Left renal pelvis (tissue), 4 donors: ENCODE measurements around the gene FAM185A. TPM values are rescaled to one million over a fixed set of nuclear protein-coding genes. Genes with fewer than 3 reads are reported as not detected.
"Not testable (repeated sequence)": the region's sequence is repeated elsewhere in the genome, so short reads cannot be mapped to it uniquely, and the experiment has no call there.

Experiments
- DNase-seq, 4 donors: peaks; one replicate each; pipeline ENCODE4 v3.0.0-alpha.2; 2013; ENCODE audit warnings: low read depth in 4 of 4, low spot score in 3 of 4
- polyA plus RNA-seq, 4 donors: library from polyadenylated mRNA; unstranded; fragments of 120-200 nt; gene quantifications; one replicate each; pipeline ENCODE4 v1.2.1, GENCODE V29; 2013; ENCODE audit not compliant: insufficient read length in 4 of 4

FAM185A gene
- polyA plus RNA-seq, 4 donors: 7.8 to 12.9 (median 11.1) TPM

DNA sequence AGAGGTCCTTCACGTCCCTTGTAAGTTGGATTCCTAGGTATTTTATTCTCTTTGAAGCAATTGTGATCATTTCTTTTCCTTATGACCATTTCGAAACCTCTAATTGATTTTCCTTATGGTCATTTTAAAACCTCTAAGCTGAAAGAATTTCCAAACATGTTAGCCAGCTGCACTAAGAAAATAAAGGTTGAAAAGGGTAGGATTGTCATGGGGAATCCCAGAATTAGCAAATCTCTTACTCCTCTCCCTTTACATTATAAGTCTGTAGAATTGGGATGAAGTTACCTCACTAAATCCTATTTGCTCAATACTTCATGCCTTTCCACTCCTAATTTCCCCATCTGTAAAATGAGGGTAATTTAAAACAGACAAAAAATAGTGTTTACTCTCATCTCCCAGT, 79.5 kb downstream of the FAM185A start:
- no peak for DNase-seq

DNA sequence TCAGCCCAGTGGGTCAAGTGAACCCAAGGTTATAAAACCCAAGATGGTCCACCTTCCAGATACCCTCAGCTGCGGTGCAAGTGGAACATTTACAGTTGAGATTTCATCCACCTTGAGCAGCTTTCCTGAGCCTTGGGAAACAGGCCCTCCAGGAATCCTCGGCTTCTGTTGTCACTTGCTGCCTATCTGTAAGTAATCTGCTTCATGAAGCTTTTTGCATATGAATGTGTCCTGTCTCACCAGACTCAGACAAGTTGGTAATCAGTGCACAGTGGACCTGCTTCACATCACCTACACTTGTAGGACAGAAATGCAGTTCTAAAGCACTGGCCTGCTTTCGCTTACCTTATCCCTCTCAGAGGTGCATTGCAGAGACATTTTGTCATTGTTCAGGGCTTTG, 80.3 kb downstream of the FAM185A start:
- no peak for DNase-seq

DNA sequence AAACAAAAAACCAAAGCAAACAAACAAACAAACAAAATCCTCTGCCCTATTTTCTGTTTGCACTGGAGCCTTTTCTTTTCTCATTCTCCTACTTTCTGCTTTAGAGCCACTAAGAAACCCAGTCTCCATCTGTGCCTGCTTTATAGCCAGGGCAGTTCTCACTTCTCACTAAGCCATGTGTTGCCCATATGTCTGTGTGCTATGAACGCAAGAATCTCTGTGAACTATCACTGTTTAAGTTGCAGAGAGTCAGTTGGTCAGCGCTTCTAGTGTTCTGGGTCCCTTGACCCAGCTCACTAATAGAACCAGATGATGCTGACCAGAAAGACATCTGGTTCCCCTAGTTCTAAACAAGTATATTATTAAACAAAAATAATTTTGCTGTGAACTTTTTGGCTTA, 81.4 kb downstream of the FAM185A start:
- no peak for DNase-seq

DNA sequence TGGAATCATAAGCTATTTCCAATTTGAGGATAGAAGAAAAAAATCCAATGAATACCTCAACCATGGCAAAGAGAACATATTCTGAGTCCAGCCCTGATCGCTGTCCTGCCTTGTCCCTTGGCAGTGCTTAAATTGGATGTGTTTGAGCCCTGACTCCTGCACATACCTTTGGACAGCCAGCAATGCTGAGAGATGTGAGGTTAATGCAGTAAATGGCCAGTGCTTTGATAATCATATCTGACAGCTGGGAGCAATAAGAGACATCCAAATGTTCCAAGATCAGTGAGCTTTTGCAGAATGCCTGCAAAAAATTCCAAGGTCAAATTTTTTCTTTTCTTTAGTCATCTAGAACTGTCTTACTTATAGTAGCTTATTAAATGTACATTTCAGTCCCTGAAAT, 83.9 kb downstream of the FAM185A start:
- no peak for DNase-seq

DNA sequence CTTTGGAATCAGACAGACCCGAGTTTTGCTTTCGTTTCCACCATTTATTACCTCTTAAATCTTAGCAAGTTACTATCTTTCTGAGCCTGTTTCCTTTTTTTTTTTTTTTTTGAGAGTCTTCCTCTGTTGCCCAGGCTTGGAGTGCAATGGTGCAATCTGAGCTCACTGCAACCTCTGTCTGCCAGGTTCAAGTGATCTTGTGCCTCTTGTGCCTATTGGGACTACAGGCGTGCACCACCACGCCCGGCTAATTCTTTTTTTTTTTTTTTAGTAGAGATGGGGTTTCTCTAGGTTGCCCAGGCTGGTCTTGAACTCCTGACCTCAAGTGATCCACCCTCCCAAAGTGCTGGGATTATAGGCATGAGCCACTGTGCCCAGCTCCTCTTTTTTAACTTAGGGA, 84.5 kb downstream of the FAM185A start:
- DNase-seq: no peak

DNA sequence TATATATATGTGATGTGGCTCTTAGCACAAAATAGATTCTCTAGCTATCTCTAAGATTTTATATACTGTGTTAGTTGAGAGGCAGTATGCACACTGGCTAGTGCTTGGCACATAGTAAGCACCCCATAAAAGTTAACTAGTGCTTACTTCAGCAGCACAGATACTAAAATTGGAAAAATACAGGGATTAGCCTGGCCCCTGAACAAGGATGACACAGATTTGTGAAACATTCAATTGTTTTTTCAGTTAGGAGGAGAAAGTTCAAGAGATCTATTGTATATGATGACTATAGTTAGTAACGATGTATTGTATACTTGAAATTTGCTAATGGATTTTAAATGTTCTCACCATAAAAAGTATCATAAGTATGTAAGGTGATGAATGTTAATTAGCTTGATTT, 85.7 kb downstream of the FAM185A start:
- DNase-seq: no peak

DNA sequence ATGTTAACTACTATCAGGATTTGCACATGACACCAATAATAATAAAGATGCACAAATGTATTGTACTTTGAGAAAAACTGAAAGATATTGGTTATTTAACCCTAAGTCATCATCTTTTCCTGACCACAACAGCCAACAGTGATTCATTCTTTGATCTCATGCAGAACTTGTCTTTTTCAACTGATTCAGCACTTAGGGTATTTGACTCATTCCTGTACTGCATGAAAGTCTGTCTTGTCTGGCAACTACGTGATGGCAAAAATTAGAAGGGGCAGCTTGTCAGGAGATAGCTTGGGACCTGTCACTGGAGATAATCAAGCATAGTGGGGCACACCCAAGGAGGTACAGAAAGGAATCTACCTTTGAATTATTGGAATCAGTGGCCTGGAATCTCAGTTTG, 86.2 kb downstream of the FAM185A start:
- no peak for DNase-seq

DNA sequence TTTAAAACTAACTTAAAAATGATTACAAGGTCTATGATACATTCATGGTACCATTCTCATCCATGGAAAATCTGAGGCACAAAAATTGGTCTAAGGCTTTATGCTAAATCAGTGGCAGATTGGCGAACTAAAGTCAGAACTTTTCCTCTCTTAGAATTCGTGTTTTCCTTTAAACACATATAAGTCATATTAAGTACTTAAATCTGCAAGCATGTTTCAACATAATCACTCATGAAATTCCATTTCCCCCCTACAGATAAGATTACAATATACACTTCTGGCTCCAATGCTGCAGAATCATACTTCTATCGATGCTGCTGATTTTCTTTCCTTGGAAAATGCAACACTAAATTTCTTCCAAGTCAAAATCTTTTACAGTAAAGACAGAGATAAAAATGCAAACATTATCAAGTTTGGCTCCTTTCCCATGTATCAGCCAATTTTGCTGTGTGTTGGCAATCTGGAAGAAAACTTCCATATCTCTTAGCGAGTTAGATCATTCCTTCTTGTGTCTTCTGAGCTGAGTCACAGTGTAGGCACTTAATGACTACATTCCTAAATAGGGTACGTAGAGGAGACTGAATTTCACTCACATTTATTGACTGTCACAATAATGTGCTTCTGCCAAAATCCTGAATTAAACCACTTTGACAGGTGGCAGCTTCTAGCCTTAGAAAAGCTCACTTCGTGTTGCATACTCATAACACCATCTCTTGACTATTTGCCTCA, 87.6 kb downstream of the FAM185A start:
- DNase-seq: no peak

DNA sequence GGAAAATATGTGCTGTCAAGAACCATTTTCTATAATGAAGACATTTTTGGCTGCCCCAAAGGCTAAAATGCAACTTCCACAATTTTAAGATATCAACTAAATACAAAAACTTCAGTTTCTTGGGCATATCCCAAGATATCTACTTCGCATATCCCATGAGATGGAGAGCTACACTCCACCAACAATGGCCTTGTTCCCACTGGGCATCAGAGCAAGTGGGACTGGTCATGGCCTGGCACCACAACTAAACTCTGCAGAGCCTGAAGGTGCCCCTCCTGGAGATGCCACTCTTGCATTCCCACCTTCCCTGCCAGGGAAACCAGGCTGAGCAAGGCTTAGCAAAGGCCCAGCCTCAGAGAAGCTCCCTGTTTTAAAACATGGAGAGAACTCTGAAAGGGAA, 88.2 kb downstream of the FAM185A start:
- DNase-seq: no peak

DNA sequence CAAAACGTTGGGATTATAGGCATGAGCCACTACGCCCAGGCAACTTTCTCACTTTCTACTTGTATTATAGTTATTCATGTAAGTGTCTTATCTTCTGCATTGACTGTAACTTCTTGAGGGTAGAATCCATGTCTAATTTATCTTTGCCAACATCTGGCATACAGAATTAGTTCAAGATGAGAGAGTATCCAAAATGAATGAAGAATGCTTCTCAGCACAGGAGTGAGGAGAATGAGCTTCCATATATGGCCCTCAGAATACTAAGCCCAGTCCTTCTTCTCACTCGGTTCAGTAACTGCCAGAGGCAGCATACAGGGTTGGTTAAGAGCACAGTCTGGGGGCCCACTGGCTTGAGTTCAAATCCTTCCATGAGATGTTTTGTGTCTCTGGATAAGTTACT, 89.0 kb downstream of the FAM185A start:
- DNase-seq: no peak

DNA sequence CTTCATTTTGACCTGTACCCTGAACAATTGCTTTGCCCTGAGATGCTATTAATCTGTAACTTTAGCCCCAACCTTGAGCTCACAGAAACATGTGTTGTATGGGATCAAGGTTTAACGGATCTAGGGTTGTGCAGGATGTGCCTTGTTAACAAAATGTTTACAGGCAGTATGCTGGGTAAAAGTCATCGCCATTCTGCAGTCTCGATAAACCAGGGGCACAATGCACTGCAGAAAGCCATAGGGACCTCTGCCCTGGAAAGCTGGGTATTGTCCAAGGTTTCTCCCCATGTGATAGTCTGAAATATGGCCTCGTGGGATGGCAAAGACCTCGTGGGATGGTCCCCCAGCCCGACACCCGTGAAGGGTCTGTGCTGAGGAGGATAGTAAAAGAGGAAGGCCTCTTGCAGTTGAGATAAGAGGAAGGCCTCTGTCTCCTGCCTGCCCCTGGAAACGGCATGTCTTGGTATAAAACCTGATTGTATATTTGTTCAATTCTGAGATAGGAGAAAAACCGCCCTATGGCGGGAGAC, 89.8 kb downstream of the FAM185A start:
- not testable (repeated sequence) for DNase-seq

DNA sequence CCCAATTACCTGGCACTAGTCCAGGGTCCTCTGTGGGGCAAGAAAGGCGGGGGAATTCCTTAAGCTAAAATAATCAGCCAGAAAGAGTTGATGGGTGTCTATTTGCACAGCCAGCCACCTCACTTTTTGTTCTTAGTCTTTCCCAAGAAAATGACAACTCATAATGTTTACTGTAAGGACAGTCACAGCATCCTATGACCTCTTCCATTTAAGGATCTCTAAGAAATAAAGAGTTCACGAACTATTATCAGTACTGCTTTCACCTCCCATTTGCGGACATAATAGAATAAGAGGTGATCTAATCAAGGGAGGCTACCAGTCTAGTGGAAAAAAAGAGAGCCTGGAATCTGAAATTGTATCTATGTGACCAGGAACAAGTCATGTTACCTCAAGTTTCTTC, 91.6 kb downstream of the FAM185A start:
- no peak for DNase-seq

DNA sequence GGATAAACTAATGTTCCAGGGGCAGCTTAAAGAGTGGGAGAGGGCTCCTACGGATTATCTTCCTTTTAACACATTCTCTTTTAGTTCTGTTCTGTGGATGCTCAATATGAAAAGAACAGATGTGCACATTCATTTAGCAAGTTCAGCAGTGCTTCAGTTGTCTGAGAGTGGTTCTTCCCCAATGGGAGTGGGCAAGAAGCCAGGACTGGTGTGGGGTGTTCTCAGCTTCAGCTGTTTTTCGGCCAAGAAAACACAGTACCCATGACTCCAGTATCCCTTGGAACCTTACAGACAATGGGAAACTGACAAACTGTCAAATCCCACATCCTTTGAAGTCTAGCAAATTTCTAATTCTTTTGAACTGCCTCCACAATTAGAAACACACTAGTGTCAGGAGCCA, 92.5 kb downstream of the FAM185A start:
- no peak for DNase-seq

DNA sequence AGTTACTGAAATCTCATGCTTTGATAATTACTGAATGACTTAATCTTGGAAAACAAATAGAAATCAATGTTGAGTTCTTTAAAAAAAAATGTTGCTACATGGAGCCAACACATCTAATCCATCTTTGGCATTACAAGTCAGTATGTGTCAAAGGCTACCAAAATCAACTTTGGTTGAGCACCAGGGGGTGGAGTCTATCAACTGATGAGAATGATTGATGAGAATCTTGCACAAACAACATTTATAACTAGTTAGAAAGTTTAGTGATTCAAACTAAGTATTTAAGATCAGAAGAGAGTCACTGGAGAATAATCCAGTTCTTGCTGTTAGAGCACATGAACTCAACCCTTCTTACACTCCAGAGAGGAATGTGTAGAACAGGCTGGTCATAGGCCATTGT, 93.5 kb downstream of the FAM185A start:
- DNase-seq: no peak

DNA sequence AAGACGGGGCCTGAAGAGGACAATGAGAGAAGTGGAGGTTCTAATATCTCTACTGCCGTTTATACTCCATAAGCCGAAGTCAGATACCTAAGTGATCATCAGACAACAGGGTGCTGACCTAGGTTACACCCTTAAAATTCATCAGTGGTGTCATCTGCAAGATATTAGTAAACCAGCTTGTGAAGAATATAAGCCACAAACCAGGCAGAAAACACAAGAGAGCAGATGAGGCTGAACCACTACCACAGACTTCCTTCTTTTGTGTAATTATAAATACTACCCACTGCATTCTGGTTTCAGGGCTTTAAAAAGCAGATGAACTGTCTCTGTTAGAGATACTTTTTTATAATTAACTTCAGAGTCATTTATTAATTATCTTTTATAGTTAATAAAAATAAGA, 95.1 kb downstream of the FAM185A start:
- DNase-seq: no peak

DNA sequence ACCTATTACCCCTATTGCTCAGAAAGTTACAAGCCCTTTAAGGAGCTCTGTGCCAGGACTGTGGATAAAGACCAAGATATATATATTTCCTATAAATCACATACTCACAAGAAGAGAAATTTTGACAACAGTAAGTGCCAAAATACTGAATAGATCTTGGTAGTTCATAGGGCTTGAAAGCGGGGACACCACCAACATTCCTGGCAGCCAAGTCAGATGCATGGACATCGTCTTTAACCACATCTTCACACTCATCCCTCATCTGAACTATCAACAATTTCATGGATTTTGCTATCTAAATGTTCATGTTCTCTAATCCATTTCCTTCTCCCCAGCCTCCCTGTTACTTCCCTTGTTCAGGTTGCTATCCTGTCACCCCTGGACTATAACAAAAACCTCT, 96.5 kb downstream of the FAM185A start:
- no peak for DNase-seq

DNA sequence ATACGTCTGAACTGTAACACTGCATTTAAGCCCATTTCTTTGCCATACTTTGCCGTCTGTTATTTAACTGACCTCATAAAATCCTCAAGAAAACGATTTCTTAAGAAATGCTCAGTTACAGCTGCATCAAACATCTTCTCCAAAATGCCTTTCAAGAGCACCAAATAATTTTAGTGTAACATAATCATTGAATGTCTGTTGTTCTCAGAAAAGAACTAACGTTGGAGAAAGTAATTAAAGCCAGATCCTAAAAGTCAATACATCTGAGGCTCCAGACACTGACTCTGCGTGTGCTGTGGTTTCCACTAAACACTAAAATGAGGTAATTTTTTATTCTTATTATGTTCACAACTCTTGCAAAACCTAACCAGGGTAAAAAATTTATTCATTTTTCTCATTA, 100.3 kb downstream of the FAM185A start:
- DNase-seq: no peak

DNA sequence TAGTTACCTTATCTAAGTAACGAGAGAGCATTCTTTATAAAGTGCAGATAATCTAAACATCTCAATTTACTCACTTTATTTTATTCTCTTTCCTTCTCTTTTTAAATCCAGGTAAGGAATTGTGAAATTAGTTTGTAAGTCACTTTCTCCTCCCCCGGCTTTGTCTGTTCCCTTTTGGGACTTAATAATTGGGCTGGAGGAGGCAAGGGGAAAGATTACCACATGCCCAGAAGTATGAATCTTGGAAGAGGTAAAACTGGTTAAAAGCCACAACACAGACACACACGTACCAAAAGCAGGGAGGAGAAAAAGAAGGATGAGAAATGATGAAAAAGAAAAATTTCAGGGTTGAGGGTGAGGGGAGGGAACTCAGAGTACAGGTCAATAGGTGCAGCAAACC, 100.7 kb downstream of the FAM185A start:
- no peak for DNase-seq

DNA sequence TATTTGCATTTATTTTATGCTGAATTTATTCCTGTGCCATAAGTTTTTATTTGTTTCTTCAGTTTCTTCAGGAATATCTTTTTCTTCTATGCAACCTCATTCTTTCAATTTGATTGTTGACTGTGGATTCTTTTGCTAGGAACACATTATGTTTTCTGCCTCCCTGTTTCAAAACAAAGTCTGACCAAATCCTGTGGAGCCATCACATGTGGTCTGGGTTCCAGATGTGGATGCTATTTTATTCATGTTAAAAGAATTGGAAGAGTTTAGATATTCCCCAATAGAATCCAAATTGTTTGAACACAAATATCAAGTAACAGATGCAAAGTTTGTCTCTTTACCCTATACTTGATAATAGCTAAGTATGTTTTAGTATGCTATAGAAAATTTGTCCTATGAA, 107.2 kb downstream of the FAM185A start:
- DNase-seq: no peak
